Heart right ventricle (tissue), 16 donors: ENCODE data around the gene ROM1. TPM values are rescaled to one million over a fixed set of nuclear protein-coding genes. Genes with fewer than 3 reads are reported as not detected.

Experiments
- ATAC-seq, 8 donors: fragments of 200-7000 bp; cut with Tn5 transposase; one replicate each; pipeline ENCODE4 v1.9.1; 2020; ENCODE audit warnings: mild to moderate bottlenecking in 8 of 8, moderate library complexity in 8 of 8, moderate number of reproducible peaks in 1 of 8
- DNase-seq, 2 donors: peaks; one replicate each; pipeline ENCODE4 v3.0.0-alpha.2; 2020
- H3K27ac ChIP-seq, 10 donors: fragments of 200-600 bp; sonication (generic) in 2 of 10; one replicate each; pipeline versions ENCODE4 v1.5.0 to v1.8.0; 2020 to 2022; ENCODE audit warnings: mild to moderate bottlenecking in 3 of 10
- H3K27me3 ChIP-seq, 7 donors: fragments of 200-600 bp; one replicate each; pipeline ENCODE4 v1.8.0; 2021 to 2022; ENCODE audit warnings: mild to moderate bottlenecking in 2 of 7
- H3K36me3 ChIP-seq, 9 donors: fragments of 200-600 bp; sonication (generic) in 1 of 9; one replicate each; pipeline versions ENCODE4 v1.5.0 to v1.8.0; 2020 to 2022; ENCODE audit warnings: mild to moderate bottlenecking in 2 of 9
- H3K4me1 ChIP-seq, 9 donors: fragments of 200-600 bp; sonication (generic) in 1 of 9; one replicate each; pipeline versions ENCODE4 v1.5.0 to v1.8.0; 2020 to 2022; ENCODE audit warnings: mild to moderate bottlenecking in 4 of 9
- H3K4me3 ChIP-seq, 10 donors: fragments of 200-600 bp; sonication (generic) in 2 of 10; one replicate each; pipeline versions ENCODE4 v1.5.0 to v1.8.0; 2020 to 2022; ENCODE audit warnings: mild to moderate bottlenecking in 7 of 10, moderate library complexity in 2 of 10
- H3K9me3 ChIP-seq, 11 donors: fragments of 200-600 bp in 10 of 11; sonication (generic) in 2 of 11; one replicate each; pipeline versions ENCODE4 v1.5.0 to v1.8.0; 2013 to 2022; ENCODE audit warnings: mild to moderate bottlenecking in 2 of 11, control low read depth in 1 of 11, moderate library complexity in 1 of 11
- WGBS, 2 donors: extraction: QIAGEN DNeasy Blood & Tissue Kit; methylation state at CpG; one replicate each; pipeline ENCODE4 v1.1.7; 2013; ENCODE audit warnings: inconsistent platforms in 1 of 2; 5-methylcytosine and 5-hydroxymethylcytosine counted together
- intact Hi-C, 10 donors: fragments of 100-400 bp; cut with DNase I; formaldehyde crosslinking; loops; one replicate each; pipeline versions ENCODE4 v1.11.1 to v1.14.2; 2022
- polyA plus RNA-seq, 2 donors: library from polyadenylated mRNA; stranded (reverse); fragments of 200-250 nt; gene quantifications; one replicate each; pipeline ENCODE4 v1.2.3, GENCODE V29; 2013
- total RNA-seq, 10 donors: library from RNA; stranded (reverse); fragmentation: NEBNext Ultra II Directional in 3 of 10; extraction: Animal tissue kit (Norgen Biotek cat#: 25700) in 3 of 10; gene quantifications; one replicate each; pipeline versions ENCODE4 v1.2.1 to v1.2.4, GENCODE V29; 2021 to 2023
- TF ChIP-seq, protein P1 (sequence below), 9 donors: fragments of 200-600 bp; sonication (generic) in 2 of 9; IDR thresholded peaks; one replicate each; pipeline versions ENCODE4 v1.5.0 to v1.8.0; 2021 to 2022; ENCODE audit warnings: antibody characterized with exemption in 9 of 9, mild to moderate bottlenecking in 5 of 9, moderate library complexity in 1 of 9
- donor health status: Arrhythmogenic right ventricular cardiomyopathy.
- donor health status: ischemic (EF 13 %, LVEDD 7.1; RV severe dilation, severe dysfunction).
- donor health status: healthy with polysubstance abuse.
- donor health status: DM: no; HTN: yes; CAD: no.
- donor health status: DM: no; HTN: no; CAD: no.
- donor health status: ischemic (EF 25% LVEDD 6.9; RV normal size, moderate dysfunction).
- donor health status: ischemic (EF 25% LVEDD 5.7; RV mildly dilated, moderate dysfunction).
- donor health status: healthy.
- donor health status: DM: yes; HTN: yes; CAD: no.
- donor health status: Ischemic cardiomyopathy.
- donor health status: ischemic (EF 35%, LVEDD 5.7; RV mildly dilated, moderate dysfunction).
- donor health status: nonischemic (EF 11% LVEDD 7.7; RV severe dilation, severe dysfunction).
- donor health status: DM: yes; HTN: yes; CAD: no.
- donor health status: PGD.
- donor health status: ischemic (EF 29% LVEDD 5.4; RV normal size, mild dysfunction).
- donor health status: nonischemic (EF 23%, LVEDD 6.1; RV moderate dilation, normal function).

The ROM1 gene
- total and polyA plus RNA-seq, 12 donors: 0.81 to 6.6 (median 2.0) TPM

- ATAC-seq (peak in 3 of 8 donors; percentile 0 to 21 (median 1)), DNase-seq (no peak)
- peaks cover 12 to 36% (median 33%) of the 10 kb centered on the region in 9 donors for H3K4me1 ChIP-seq
- intact Hi-C loops: loop anchor here in 2 of 10 donors (2.0 kb wide), 1 partner anchor 24 kb away; no protein-coding TSS in a partner anchor
- no peaks in the 10 kb centered on the region for H3K27me3 ChIP-seq
- TF ChIP-seq, protein P1, sequence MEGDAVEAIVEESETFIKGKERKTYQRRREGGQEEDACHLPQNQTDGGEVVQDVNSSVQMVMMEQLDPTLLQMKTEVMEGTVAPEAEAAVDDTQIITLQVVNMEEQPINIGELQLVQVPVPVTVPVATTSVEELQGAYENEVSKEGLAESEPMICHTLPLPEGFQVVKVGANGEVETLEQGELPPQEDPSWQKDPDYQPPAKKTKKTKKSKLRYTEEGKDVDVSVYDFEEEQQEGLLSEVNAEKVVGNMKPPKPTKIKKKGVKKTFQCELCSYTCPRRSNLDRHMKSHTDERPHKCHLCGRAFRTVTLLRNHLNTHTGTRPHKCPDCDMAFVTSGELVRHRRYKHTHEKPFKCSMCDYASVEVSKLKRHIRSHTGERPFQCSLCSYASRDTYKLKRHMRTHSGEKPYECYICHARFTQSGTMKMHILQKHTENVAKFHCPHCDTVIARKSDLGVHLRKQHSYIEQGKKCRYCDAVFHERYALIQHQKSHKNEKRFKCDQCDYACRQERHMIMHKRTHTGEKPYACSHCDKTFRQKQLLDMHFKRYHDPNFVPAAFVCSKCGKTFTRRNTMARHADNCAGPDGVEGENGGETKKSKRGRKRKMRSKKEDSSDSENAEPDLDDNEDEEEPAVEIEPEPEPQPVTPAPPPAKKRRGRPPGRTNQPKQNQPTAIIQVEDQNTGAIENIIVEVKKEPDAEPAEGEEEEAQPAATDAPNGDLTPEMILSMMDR (IDR thresholded peaks at IDR 0.05): no peak
- no peaks in the 10 kb centered on the region for H3K9me3 ChIP-seq
- peak overlapping the region in 6 of 10 donors; percentile 6 to 98 (median 69) for H3K27ac ChIP-seq
- WGBS, 2 donors: 62% methylated on average over 32 of the region's 32 CpGs
- H3K36me3 ChIP-seq: peaks cover 0 to 63% (median 27%) of the 10 kb centered on the region in 9 donors
- H3K4me3 ChIP-seq: peak overlapping the region in 7 of 10 donors; percentile 87 to 100 (median 96)
Observed at GRCh38 chr11:62646825-62647608, 34.0 kb downstream of the ROM1 start.

GRCh38 chr11:62647609-62648005 lies 34.5 kb downstream of the ROM1 start:
- no peak for DNase-seq
- H3K4me1 ChIP-seq: peaks cover 12 to 42% (median 39%) of the 10 kb centered on the region in 9 donors
- WGBS, 2 donors: 88 to 92% methylated on average over 6 of the region's 6 CpGs
- ATAC-seq: no peak
- no peak overlapping the region for H3K4me3 ChIP-seq
- TF ChIP-seq, protein P1 (IDR thresholded peaks at IDR 0.05): no peak
- H3K36me3 ChIP-seq: peaks cover 0 to 57% (median 27%) of the 10 kb centered on the region in 9 donors
- H3K9me3 ChIP-seq: no peaks in the 10 kb centered on the region
- no peaks in the 10 kb centered on the region for H3K27me3 ChIP-seq
- intact Hi-C loops: loop anchor here in 2 of 10 donors (2.0 kb wide), 1 partner anchor 25 kb away; no protein-coding TSS in a partner anchor
- no peak overlapping the region for H3K27ac ChIP-seq

GRCh38 chr11:62648185-62648966 lies 35.3 kb downstream of the ROM1 start:
- intact Hi-C loops: no loop called here

DNA sequence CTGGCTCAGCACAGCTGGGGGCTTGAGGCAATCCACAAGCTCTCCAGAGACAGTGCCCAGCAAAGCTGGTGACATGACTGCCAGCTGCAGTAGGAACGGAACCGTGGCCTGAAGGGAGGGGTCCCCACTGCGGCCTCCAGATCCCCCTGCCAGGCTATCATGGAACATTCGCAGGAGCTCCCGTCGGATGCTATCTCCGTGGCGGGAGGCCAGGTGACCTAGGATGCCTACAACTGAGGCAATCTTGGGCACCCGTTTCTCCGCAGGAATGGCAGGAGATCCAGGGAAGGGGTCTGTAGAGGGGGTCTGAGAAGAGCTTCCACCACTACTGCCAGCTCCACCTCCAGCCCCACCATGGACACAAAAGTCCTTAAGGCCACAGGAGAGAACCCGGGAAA lies 35.9 kb downstream of the ROM1 start:
- 82 to 85% methylated on average over 11 of the region's 11 CpGs for WGBS, 2 donors
- intact Hi-C loops: no loop called here
- no peak overlapping the region for H3K4me3 ChIP-seq
- ATAC-seq (no peak), DNase-seq (no peak)
- H3K27ac ChIP-seq: no peak overlapping the region
- TF ChIP-seq, protein P1 (IDR thresholded peaks at IDR 0.05): no peak
- H3K27me3 ChIP-seq: no peaks in the 10 kb centered on the region
- H3K9me3 ChIP-seq: no peaks in the 10 kb centered on the region
- peaks cover 0 to 43% (median 17%) of the 10 kb centered on the region in 9 donors for H3K36me3 ChIP-seq
- H3K4me1 ChIP-seq: peaks cover 12 to 44% (median 40%) of the 10 kb centered on the region in 9 donors

More at GRCh38 chr11:62648185-62648966, 35.3 kb downstream of the ROM1 start:
- H3K27ac ChIP-seq: no peak overlapping the region
- TF ChIP-seq, protein P1 (IDR thresholded peaks at IDR 0.05): no peak
- ATAC-seq (no peak), DNase-seq (no peak)
- peaks cover 0 to 49% (median 20%) of the 10 kb centered on the region in 9 donors for H3K36me3 ChIP-seq
- H3K4me3 ChIP-seq: no peak overlapping the region
- WGBS, 2 donors: 92 to 94% methylated on average over 24 of the region's 24 CpGs
- peaks cover 12 to 44% (median 40%) of the 10 kb centered on the region in 9 donors for H3K4me1 ChIP-seq
- H3K9me3 ChIP-seq: no peaks in the 10 kb centered on the region
- H3K27me3 ChIP-seq: no peaks in the 10 kb centered on the region
